Gastroesophageal sphincter (tissue), 3 donors: ENCODE results near the gene APOBEC3C.

Source experiments
- EP300 ChIP-seq: sonication (generic); formaldehyde crosslinking; IDR thresholded peaks from one replicate; pipeline ENCODE4 v1.6.1; 2017; ENCODE audit warnings: antibody characterized with exemption, mild to moderate bottlenecking
- POLR2A ChIP-seq, 2 donors: fragments of 450-650 bp; IDR thresholded peaks; one replicate each; pipeline ENCODE4 v1.6.1; 2017; ENCODE audit warnings: antibody characterized with exemption in 2 of 2, mild to moderate bottlenecking in 2 of 2, moderate library complexity in 1 of 2
- TF ChIP-seq, protein P1 (sequence below), 4 experiments: fragments of 200-600 bp in 2 of 4; fragments of 450-650 bp in 2 of 4; sonication (generic) in 1 of 4; IDR thresholded peaks; one replicate each; pipeline ENCODE4 v1.5.1; 2017 to 2019; ENCODE audit warnings: antibody characterized with exemption in 4 of 4, mild to moderate bottlenecking in 2 of 4, moderate library complexity in 2 of 4

DNA sequence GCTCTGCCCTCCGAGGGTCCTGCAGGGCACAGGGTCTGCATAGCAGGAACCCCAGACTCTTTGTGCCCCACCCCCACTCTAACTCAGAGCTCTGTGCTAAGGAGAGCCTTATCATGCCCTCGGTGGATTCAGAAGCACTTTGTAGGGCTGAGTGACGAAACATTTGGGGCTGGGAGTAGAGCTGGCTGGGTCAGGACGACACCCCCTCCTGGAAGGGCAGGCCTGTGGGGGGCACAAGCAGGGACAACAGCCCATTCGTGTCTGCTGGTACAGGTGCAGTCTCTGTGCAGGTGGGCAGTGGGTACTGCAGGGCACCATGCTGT, 47.7 kb upstream of the APOBEC3C start:
- TF ChIP-seq, protein P1, sequence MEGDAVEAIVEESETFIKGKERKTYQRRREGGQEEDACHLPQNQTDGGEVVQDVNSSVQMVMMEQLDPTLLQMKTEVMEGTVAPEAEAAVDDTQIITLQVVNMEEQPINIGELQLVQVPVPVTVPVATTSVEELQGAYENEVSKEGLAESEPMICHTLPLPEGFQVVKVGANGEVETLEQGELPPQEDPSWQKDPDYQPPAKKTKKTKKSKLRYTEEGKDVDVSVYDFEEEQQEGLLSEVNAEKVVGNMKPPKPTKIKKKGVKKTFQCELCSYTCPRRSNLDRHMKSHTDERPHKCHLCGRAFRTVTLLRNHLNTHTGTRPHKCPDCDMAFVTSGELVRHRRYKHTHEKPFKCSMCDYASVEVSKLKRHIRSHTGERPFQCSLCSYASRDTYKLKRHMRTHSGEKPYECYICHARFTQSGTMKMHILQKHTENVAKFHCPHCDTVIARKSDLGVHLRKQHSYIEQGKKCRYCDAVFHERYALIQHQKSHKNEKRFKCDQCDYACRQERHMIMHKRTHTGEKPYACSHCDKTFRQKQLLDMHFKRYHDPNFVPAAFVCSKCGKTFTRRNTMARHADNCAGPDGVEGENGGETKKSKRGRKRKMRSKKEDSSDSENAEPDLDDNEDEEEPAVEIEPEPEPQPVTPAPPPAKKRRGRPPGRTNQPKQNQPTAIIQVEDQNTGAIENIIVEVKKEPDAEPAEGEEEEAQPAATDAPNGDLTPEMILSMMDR (IDR thresholded peaks at IDR 0.05): no peak
- TF ChIP-seq EP300 (no peak), POLR2A (IDR thresholded peaks at IDR 0.05) (no peak)
